GM12864 (cell line): Measurements from ENCODE around the gene WASF2.

Experiments used
- DNase-seq: peaks from one replicate; pipeline ENCODE4 v3.0.0-alpha.2; 2011; ENCODE audit warnings: low read depth
- H3K4me3 ChIP-seq: 2 replicates; pipeline ENCODE4 v1.5.1; 2011; ENCODE audit warnings: mild to moderate bottlenecking, low read depth, low read length, control low read depth
- CTCF ChIP-seq: IDR thresholded peaks from 2 replicates; pipeline ENCODE4 v1.5.1; 2011; ENCODE audit warnings: low read depth, mild to moderate bottlenecking, moderate library complexity, low read length, control low read depth, inconsistent platforms; ENCODE audit errors: missing control alignments

Gene WASF2

GRCh38 chr1:27363766-27364695, 125.9 kb downstream of the WASF2 start:
- TF ChIP-seq CTCF: no peak
- no peak for DNase-seq
- no peak overlapping the region for H3K4me3 ChIP-seq

- no peak for TF ChIP-seq CTCF
- H3K4me3 ChIP-seq: no peak overlapping the region
- DNase-seq: no peak
These were observed 128.4 kb downstream of the WASF2 start for GRCh38 chr1:27361553-27361952.

- DNase-seq: no peak
- no peak overlapping the region for H3K4me3 ChIP-seq
- TF ChIP-seq CTCF: no peak
These were observed 128.9 kb downstream of the WASF2 start for GRCh38 chr1:27361044-27361402.

GRCh38 chr1:27360159-27361043, 129.6 kb downstream of the WASF2 start:
- no peak overlapping the region for H3K4me3 ChIP-seq
- no peak for DNase-seq

GRCh38 chr1:27359822-27360158, 130.2 kb downstream of the WASF2 start:
- no peak overlapping the region for H3K4me3 ChIP-seq
- DNase-seq: no peak
- no peak for TF ChIP-seq CTCF

More at GRCh38 chr1:27360159-27361043, 129.6 kb downstream of the WASF2 start:
- no peak for TF ChIP-seq CTCF

- H3K4me3 ChIP-seq: no peak overlapping the region
- TF ChIP-seq CTCF: no peak
- DNase-seq: no peak
These were observed 131.0 kb downstream of the WASF2 start for GRCh38 chr1:27358928-27359313.
